Frontal cortex (tissue), 4 donors: ENCODE measurements around the gene GNG14. TPM values are rescaled to one million over a fixed set of nuclear protein-coding genes. Genes with fewer than 3 reads are reported as not detected.
"Not testable (repeated sequence)": the region's sequence is repeated elsewhere in the genome, so short reads cannot be mapped to it uniquely, and the experiment has no call there.

ENCODE experiments used
- DNase-seq, 2 donors: peaks; one replicate each; pipeline ENCODE4 v3.0.0; 2012; ENCODE audit warnings: low spot score in 2 of 2
- FAIRE-seq: peaks from 2 replicates; lab custom pipeline; 2012; peaks lifted over from hg19 to GRCh38; lab: Jason Lieb, UNC
- total RNA-seq: library from RNA; depleted of rRNA; stranded (reverse); fragments of >200 nt; gene quantifications from one replicate; pipeline ENCODE4 v1.2.3, GENCODE V29; 2014
- donor health status: control.
- donor health status: control.
- donor health status: control.

Gene GNG14
- not detected for total RNA-seq

DNA sequence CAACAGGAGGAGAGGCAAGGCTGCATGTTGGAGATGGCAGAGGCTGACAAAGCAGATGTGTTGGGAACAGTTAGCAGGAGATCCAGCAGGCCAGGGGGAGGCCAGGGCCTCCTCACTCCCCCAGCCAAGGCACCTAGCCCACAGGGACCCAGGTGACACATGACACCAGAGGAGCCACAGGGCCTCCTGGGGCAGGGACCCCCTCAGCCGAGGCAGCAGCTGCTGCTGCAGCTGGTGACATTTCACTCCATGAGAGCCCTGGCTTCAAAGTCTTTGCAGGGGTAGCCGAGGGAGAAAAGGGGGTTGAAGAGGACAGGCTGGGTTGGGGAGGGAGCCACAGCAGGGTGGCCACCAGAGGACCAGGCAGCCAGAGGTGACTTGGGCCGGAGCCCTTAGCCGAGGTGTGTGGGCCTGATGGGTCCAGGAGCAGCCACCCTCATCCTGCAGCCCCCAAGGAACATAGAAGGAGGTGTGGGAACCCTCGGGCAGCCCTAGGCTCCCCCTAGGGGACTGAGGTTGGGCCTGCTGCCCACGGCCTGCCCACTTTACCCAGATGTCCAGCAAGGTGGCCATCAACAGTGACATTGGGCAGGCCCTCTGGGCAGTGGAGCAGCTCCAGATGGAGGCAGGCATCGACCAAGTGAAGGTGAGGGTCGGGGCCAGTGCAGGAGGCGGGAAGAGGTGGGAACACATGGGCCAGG, at the start of gene GNG14:
Gene GNG14 (plus strand): TSS at position 503 of the 701 bp plus-strand sequence. CDS start 51 bp downstream, at position 554.
- DNase-seq (no peak), FAIRE-seq (no peak)

DNA sequence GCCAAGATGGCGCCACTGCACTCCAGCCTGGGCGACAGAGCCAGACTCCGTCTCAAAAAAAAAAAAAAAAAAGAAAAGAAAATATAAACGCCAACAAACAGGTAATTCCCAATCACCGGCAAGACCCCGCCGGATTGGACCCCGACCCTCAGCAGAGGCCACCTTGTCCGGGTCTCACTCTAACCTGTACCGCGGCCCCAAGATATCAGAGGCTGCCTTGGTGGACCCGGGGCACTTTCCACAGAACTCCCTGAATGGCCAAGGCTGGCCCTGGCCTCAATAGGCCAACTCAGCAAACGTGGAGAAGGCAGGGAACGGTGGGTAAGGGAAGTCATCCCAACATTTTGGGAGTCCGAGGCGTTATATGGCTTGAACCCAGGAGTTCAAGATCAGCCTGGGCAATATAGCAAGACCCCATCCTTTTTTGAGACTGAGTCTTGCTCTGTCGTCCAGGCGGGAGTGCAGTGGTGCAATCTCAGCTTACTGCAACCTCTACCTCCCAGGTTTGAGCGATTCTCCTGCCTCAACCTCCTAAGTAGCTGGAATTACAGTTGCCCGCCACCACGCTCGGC, 49.1 kb upstream of the GNG14 start:
- DNase-seq, result no peak
- FAIRE-seq, result no peak

DNA sequence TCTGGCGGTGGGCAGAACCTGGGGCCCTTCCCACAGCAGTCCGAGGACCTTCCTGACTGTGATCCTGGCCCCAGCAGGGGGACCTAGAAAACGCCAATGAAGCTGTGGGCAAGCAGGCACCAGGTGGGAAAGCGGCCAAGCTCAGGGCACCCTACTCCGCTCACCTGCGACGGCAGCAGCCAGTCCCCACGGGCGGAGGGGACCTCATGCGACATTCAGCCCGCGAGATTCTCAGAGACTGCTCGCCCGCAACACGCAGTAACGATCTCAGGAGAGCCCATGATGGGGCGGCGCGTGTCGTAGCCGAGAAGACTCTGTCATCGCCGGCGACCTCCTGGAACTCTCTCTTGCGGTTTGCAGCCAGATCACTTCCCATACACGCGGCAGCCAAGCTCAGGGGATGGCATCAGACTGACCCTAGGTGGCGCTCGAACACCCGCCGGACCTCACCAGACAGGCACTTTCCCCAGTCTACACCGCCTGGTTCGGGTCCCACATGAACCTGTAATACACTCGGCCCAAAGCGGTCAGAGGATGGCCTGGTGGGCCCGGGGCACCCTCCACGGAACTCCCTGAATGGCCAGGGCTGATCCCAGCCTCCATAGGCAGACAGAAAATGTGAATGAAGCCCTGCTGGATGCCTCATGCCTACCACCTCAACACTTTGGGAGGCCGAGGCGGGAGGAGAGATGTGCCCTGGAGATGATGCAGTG, 47.7 kb upstream of the GNG14 start:
- FAIRE-seq (no peak), DNase-seq (peak; percentile 71 to 93)

DNA sequence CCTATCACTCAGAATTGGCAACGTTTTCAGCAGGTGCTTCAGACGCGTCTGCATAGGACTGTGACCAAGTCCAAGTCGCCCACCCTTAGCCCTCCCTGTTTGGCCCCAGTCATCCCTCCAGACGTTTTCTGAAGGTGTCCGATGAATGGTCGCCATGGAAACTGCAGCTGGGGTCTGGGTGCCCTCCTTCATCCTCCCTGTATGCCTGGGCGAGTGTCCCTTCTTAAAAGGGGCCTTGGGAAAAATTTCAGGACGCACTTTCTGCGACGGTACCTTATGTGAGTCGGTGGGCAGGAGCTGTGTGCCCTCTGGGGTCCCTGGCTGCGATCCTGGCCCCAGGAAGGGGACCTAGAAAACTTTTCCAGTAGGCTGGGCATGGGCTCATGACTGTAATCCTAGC, 46.3 kb upstream of the GNG14 start:
- FAIRE-seq (no peak), DNase-seq (no peak)

DNA sequence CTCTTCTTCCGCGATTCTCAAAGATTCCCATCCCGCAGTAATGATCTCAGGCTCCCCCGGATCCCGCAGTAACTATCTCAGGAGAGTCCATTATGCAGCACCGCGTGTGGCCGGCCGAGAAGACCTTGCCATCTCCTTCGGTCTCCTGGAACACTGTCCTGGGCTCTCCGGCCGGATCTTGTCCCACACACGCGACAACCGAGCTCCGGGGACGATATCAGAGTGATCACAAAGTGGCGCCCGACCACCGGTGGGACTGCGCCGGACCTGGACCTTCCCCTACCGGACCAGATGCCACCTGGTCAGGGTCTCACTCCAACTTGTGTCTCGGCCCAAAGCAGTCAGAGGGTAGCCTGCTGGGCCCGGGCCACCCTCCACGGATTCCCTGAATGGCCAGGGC, 45.3 kb upstream of the GNG14 start:
- FAIRE-seq (no peak), DNase-seq (no peak)

DNA sequence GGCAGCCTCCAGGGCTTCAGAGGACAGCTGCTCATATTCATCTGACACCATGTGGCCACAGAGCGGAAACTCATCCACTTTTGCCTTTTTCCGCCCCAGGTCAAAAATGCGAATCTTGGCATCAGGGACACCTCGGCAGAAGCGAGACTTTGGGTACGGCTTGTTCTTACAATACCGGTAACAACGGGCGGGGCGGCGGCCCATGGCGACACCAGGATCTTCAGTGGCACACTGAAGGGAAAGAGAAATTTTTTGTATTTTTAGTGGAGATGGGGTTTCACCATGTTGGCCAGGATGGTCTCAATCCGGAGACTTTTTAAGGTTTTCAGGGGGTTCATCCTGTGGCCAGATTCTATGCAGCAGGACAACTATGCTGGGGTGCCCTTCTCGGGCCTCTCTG, 44.1 kb upstream of the GNG14 start:
- not testable (repeated sequence) for FAIRE-seq, DNase-seq

DNA sequence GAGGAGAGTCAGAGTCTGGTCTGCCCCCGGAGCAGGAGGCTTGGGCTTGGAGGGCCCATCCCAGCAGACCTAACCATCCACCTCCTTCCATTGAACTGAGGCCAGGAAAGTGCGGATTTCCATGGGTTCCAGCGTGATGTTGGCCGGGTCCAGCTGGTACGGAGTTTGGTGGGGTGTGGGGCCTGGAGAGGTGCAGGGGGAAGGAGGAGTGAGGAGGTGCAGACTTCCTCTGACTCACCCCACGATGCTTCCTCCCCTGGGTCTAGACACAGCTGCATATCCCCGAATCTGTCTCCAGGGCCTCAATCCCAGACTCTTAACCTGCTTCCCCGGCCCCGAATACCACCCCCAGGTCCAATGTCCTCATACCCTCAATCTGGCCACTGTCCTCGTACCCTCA, 41.2 kb upstream of the GNG14 start:
- DNase-seq (peak; percentile 11 to 16), FAIRE-seq (no peak)

DNA sequence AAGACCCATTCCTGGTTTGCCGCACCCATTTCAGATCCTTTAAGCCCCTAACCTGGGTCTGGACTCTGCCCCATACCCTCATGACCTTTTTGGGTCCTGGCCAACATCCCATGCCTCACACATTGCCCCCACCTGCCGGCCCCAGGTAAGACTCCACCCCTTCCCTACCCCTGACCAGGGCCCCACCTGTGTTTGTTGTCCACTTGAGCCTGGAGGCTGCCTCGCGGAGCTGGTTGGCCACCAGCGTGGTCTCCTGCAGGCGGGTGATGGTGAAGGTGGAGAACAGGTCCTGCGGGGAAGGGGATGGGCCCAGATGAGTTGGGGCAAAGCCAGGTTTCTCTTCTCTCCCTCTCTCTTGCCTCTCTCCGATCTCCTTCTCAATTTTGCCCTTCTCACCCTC, 40.8 kb upstream of the GNG14 start:
- DNase-seq (peak in 1 of 2 donors; percentile 12), FAIRE-seq (no peak)

DNA sequence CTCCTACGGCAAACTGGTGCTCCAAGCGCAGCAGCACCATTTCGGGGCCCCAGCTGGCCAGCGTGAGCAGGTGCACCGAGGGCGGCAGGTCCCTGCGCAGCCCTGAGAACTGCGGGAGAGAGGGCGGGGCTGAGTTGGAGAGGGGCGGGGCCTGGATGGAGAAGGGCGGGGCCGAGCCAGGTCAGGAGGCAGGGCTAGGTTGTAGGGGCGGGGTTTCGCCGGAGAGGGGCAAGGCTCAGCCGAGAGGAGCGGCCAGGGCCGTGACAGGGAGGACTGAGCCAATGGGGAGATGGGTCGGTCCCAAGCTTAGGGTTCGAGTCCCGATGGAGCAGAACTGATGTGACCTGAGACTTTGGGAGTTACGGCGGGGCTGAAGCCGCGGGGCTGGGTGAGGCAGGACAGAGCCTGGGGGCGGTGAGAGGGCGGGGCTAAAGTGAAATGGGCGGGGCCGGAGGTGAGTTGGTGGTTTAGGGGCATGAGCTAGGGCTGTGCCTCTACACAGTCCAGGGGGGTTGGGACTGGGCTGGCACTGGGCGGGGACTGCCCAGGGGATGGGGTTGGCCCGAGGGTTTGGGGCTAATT, 40.2 kb upstream of the GNG14 start:
- FAIRE-seq (no peak), DNase-seq (peak; percentile 26 to 69)

DNA sequence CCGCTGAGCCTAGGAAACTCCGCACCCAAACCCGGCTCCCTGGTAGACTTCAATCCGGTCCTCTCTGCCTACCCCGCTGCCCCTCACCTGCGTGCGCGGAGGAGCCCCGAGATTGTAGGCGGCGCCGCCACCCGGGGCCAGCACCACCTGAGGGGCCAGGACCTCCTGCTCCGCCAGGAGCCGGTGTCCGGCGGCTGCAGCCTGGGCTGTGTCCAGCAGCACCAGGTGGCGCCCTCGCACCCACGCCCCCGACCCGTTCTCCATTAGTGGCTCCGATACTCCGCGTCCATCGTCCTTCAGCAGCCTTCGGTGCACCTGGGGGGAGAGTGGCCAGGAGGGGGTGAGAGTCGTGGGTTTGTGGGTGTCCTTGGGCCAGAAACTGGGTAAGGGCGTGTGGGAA, 39.7 kb upstream of the GNG14 start:
- no peak for FAIRE-seq
- peak; percentile 28 to 52 for DNase-seq

DNA sequence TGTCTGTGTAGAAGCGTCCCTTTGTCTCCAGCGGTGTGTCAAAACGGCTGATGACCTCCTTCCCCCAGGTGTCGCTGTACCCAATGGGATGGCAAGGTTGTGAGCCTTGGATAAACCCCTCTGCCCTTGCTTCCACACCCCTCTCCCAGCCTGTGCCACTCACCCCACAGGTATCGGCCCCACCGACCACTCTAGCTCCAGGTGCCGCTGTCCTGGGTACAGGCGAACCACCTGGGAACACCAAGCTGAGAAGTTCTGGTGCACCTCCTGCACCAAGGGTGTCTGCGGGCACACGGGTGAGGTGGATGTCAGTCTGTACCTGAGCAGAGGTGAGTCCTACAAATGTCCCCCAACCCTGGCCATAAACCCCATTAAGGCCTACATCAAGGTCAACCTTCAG, 37.9 kb upstream of the GNG14 start:
- no peak for FAIRE-seq
- DNase-seq, result no peak

DNA sequence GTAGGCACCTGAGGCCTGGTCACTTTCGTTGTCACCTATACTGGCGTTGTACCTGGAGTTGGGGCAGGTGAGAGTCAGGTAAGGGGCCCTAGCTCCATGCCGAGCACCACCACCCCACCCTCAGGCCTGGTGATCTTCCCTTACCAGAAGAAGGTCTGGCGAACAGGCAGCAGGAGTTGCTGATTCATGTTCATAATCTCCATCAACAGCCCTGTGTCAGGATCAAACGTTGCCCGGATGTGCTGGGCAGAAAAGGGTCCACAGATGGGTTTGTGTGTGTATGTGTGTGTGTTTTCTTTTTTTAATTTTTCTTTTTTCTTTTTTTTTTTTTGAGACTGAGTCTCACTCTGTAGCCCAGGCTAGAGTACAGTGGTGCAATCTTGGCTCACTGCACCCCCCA, 35.6 kb upstream of the GNG14 start:
- no peak for DNase-seq
- FAIRE-seq, result no peak

DNA sequence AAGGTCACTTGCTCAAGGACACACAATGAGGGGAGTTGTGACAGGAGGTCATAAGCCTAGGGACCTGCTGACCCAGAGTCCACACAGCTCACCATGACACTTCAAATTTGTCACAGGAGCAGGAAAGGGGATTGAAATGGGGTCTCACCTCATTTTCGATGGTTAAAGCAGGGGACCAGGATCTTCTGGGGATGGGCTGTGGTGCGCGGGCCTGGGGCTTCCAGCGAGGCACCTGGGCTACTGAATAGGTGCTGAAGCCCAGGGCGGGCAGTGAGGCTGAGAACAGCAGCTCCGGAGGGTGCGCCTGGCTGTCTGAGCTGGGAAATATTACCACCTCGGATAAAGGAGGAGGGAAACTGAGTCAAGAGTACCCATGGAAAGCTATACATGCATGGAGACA, 32.3 kb upstream of the GNG14 start:
- FAIRE-seq, result no peak

DNA sequence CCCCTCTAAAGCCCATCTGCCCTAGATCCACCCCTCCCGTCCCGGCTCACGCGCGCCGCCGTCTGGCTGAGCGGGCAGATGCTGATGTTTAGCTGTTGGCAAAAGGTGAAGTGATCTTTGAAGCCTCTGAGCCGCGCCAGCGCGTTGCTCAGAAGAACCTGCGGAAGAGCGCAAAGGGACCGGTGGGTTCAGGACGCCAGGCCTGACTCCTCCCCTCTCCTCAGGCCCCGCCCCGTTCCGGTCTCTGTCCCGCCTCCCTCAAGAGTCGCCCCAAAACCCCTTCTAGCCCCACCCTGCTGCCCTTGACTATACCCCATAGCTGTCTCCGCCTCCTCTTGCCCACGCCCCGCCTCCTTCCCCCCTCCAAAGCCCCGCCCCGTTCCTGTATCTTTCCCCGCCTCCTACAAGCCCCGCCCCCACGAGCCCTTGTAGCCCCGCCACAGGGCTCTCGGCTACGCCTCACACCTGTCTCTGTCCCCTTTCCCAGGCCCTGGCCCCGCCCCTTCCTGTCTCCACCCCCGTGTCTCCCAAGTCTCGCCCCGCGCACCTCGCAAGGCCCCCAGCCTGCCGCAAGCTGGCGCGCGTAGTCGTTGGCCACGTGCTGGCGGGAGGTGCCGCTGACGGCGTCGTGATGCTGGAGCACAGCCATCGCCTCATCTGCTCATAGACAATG, 30.8 kb upstream of the GNG14 start:
- no peak for DNase-seq
- FAIRE-seq, result no peak

More for the DNA sequence above, 32.3 kb upstream of the GNG14 start:
- DNase-seq, result no peak

DNA sequence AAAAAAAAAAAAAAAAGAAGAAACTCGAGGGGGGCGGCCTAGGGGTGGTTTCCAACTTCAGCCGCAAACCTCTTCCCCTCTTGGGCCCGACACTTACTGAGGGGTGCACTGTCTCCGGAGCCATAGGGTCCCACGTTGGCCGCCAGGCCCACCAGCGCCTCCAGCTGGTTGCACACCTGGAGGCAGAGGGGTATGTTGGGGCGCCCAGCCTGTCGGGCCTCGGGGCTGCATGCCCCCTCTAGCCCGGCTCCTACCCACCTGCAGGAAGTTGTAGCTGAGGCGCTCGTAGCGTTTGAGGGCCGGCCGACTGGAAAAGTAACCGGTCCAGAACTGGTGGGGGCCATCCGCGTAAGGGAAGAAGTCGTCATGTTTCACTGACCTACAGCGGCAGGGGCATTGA, 29.8 kb upstream of the GNG14 start:
- no peak for DNase-seq
- FAIRE-seq, result no peak

DNA sequence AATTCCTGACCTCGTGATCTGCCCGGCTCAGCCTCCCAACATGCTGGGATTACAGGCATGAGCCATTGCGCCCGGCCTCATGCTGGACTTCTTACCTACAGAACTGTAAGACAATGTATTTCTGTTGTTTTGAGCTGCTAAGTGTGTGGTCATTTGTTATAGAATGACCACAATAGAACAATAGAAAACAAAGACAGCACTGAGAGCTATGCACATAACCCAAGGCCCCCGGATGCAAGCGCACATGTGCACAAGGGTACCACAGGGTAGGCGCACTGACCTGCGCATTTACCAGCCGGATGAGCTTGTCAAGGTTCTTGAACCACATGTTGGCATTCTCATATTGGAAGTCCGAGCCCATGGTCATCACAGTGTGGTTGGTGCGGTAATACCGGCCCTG, 26.8 kb upstream of the GNG14 start:
- DNase-seq, result no peak
- FAIRE-seq, result no peak

DNA sequence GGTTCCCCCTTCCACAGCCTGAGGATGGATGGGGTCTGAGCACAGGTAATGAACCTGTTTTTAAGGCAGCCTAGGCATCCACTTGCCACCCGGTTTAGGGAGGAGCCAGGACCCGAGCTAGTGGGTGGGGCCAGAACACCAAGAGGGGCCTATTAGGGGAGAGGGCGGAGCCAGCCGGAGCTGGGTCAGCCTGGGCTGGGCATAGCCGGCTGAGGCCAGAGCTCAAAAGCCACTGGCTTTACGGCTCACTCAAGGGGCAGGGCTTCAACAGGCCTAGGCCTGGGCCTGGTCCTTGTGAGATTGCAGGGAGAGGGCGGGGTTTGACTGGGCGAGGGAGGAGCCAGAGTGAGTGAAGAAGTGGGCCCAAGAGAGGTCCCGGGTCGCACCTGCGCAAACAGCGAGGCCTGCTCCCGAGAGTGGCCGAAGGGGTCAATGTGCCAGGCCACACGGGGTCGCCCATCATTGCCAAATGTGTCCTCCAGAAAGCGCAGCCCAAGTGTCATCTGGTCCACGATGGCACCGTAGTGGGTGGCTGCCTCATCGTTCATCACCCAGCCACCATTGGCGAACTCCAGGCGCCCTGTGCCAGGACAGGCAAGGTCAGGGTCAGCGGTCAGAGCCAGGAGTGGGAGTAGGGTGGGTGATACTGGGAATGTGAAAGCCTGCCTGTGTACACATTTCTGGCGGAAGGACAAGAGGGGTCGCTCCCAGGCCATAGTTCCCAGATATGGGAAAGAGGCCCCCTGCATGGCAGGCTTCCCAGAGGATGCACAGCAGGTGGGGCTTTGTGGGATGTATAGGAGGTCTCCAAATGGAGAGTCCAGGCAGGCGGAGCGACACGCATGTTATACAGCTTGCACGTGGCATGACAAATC, 23.2 kb upstream of the GNG14 start:
- no peak for FAIRE-seq
- no peak for DNase-seq

DNA sequence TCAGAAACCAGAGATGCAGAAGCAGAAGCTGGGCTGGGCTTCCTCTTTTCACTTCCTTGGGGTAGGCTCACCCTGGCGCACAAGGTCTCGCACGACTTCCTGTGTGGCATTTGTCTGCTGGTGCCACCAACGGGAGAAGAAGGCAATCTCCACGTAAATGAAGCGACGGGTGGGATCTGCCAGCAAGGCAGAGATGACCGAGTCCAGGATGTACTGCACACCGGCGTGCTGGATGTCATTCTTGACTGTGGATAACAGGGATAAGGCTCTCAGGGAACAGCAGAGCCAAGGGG, 22.6 kb upstream of the GNG14 start:
- no peak for DNase-seq
- no peak for FAIRE-seq

DNA sequence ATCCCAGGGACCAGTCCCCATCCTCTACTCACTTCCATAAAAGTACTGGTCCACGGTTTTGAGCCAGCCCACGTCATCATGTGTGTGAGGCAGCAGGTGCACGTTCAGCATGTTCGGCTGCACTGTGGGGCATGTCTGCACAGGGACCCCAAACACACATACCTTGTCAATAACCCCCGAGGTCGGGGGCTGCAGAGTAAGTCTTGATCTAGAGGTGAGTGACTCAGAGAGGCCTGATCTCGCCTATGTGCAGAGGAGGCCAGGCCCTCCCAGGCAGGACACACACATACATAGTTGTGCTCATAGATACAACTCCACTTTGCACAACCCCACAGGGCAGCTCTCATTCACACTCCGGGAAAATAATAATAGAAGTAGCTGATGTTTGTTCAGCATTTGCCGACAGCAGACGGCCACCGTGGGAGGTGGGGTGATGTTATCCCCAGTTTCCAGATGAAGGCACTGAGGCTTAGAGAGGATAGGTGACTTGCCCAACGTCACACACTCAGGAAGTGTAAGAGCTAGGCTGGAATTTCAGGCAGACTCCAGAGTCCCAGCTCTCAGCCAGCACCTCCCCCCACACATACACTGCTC, 22.0 kb upstream of the GNG14 start:
- FAIRE-seq (no peak), DNase-seq (no peak)
